Myocyte (in vitro differentiated cells): ENCODE measurements around the gene ATL2. TPM values are rescaled to one million over a fixed set of nuclear protein-coding genes. Genes with fewer than 3 reads are reported as not detected.
"Not testable (repeated sequence)": the region's sequence is repeated elsewhere in the genome, so short reads cannot be mapped to it uniquely, and the experiment has no call there.

Source experiments
- DNase-seq: peaks from one replicate; pipeline ENCODE4 v3.0.0-alpha.2; 2012; ENCODE audit warnings: low read depth
- total RNA-seq: library from RNA; depleted of rRNA; stranded (reverse); fragments of >200 nt; gene quantifications from 2 replicates; pipeline ENCODE4 v1.2.3, GENCODE V29; 2014

ATL2 gene
- total RNA-seq, 1 donor from 2014 or later, result 110 TPM

DNA sequence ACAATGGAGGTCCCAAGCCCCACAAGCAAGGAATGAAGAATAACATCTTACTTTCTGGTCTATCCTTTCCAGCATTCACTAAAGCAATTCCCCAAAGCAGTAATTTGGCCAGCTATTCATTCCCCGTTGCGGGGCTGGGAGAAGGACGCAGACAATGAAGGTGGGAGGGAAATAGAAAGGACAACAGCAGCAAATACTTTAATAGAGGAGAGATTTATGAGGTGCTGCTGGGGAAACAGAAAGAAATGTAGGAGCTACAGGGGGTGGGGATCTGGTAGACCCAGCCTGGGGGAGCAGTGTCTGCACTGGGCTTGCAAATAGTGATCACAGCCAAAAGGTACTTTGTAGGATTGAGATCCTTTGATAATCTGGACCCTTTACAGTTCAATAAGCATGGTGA lies 13.9 kb upstream of the ATL2 start:
- no peak for DNase-seq

DNA sequence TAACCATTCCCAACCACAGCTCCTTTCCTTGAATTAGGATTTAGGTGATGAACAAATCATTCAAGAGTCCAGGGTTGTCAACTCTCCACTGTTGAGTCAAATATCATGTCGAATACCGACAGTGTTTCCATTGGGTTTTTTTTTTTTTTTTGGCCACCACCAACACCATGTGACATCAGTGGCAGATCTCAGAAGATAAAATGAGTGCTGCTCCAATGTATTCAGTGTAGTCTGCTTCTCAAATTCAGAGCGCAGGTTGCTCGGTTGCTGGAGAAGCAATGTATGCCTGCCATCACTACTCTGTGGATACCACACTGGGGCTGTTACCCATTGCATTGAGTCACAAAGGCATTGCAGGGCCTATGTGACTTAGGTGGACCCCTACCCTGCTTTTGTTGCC lies 10.8 kb upstream of the ATL2 start:
- DNase-seq, result no peak

DNA sequence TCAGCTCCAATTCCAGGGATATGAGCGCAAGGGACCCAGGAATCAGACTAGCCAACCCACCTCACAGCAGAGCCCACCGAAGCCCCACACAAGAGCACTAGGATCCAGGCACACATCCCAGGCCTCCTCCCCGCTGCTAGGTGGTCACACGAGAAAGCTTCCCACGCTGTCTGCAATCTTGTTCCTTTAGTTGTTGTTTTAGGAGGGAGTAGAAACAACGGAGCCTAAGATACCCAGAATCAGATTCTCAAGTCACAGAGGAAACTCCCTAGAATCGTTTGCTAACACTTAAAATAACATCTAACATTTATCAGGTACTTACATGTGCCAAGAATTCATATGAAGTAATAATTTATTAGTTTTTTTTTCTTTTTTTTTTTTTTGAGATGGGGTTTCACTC lies 9.7 kb upstream of the ATL2 start:
- DNase-seq, result no peak

DNA sequence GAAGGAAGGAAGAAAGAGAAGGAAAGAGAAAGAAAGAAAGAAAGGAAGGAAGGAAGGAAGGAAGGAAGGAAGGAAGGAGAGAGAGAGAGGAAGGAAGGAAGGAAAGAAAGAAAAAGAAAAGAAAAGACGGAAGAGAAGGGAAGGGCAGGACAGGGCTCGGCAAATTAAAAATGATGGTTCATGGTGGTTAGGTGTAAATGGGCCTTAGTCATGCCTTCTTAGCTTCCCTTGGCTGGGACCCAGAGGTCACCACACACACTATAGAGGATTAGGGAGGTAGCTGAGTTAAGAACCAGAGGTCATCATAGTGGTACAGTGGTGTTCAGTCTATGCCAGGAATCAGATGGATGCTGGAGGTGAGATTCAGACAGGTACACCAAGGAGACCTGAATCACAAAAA lies 9.3 kb upstream of the ATL2 start:
- no peak for DNase-seq

DNA sequence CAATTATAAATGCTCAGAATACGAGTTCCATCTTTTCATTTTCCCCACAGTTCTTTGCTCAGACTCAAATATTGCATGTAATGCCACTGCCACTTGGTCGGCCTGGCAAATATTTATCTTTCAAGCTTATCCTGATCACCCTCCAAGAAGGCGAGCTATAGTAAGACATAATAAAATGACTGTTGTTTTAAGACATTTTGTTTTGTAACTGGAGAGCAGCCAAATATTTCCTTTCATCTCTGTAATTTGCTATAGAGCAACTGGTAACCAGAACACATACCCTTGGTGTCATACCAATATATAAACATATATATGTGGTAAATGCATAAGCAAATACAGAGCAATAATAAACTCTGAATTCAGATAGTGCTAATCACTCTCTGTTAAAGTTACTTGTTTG lies 7.3 kb upstream of the ATL2 start:
- DNase-seq, result no peak

DNA sequence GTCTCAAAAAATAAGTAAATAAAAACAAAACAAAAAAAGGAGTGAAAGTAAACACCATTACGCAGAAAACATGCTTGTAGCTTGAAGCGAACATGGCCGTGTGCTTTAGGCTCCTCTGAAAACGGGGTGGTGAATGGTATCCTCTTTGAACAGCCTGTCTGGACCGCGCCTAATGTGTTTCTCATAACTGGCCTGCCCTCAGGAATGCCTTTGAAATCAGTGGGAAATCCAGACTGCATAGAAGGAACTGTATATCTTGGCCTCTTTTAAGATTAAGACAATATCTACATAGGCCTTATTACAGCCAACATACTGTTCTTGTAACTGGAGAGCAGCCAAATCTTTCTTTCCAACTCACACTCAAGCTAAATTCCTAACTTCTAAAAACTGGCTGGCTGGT lies 6.7 kb upstream of the ATL2 start:
- not testable (repeated sequence) for DNase-seq

DNA sequence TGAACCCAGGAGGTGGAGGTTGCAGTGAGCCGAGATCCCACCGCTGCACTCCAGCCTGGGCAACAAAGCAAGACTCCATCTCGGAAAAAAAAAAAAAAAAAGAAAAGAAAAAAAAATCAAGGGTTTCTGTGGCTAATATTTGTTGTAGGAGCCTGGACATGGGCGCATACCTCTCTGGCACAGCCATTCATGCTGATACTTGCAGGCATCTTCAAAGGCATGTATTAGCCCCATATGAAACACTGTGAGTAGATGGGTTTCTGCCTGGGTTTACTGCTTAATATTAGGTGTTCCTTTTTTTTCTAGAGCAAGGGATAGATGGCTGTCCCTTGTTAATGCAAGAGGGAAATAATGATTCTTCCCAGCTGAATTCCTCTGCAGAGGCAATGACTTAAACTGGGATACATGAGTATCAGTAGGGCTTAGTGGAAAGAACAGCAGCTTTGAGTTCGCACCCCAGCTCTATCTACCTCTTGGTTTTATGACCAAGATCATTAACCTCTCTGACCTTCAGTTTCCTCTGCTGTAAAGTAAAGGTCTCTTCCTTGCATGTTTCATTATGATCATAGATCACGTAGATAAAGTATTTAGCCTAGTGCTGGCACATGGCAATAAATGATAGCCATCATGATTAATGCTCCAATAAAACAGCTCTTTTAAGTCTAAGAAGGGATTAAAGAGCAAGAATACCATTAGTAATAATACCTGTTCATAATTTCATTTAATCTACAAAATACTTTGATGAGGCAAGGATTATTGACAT lies 4.5 kb upstream of the ATL2 start:
- no peak for DNase-seq

DNA sequence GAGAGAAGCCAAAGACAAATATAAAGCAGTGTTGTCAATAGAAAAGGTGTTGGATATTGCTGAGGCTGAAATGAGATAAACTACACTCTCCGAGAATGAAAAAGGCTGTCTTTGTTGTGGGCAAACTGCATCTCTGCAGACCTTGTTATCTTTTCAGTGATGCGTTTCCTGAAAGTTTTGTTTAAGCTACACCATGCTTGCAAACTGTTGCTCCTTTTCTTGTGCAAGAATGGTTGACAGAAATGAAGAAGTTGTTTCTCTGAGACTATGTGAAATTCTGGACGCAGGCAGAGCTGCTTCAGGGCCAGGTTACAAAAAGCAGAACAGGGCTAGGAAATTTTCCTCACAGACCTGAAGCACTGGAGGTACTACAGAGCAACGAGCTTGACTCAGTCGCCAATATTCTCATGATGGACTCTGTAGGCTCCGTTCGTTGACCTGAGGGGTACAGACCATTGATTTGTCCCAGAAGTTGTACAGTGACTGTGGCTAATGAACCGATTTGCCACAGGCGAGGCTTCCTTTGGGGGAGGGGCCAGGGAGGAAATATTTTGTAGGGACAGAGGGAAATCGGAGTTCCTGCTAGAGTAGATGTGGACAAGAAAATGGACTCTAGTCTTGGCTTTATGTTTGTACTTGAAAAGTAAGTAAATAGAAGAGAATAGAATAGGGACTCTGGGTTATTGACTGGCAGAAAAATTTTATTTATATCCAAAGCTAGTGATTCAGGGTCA lies 3.5 kb upstream of the ATL2 start:
- no peak for DNase-seq

DNA sequence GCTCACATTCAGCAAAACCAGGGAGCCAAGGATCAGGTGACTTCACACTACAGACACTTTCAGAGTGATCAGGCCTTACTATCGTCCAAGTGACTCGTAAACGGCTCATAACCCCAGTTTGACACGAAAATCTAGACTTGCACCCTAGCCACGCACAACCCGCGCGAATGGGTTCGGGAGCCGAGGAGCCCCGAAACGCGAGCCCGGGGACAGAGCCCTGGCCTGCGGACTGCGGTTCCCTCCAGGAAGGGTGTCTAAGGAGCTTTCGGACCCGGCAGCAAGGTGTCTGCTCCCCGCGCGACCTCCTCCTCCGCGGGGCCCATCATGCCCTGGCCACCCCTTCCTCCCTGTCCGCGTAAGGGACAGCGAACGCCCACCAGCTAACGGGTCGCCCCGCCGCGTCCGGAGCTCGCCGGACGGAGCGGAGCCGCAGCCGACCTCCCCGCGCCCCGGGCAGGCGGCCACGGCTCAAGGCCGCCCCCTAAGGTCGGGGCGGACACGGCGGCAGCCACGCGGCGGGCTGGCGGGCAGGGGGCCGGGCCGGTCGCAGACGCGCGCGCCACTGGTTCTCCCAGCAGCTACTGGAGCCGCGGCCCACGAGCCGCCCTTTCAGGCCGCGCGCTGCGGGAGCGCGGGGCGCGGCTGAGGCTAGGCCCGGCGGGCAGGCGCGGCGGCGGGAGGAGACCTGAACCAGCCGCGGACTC lies 575 bp downstream of the ATL2 start:
- peak; percentile 75 for DNase-seq

DNA sequence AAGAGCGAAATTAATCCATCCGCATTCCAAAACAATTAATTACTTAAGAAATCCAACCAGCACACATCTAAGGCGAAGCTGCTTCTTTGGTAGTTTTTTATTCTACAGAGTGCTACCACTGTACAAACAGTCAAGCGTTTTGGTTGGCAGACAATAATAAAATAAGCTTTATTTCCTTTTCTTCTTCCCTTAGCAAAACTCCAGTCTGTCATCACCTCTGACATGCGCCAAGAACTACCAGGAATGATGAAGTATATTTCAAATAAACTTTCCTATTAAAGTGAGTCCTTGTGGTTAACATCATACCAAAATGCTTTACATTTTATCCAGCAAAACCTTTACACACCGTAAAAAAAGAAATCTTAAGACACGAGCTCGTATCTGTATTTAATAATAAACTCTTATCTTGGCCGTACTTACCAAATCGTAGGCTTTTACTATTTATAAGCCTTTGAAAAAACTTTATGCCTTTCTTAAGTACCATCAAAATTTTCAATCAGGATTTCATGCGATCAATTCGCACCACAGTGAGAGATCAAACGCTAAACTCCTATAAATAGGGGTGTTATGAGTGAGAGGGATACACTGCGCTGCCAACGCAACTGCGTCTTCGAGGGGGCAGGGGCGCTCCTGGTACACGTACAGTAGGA lies 1.3 kb downstream of the ATL2 start:
- no peak for DNase-seq

DNA sequence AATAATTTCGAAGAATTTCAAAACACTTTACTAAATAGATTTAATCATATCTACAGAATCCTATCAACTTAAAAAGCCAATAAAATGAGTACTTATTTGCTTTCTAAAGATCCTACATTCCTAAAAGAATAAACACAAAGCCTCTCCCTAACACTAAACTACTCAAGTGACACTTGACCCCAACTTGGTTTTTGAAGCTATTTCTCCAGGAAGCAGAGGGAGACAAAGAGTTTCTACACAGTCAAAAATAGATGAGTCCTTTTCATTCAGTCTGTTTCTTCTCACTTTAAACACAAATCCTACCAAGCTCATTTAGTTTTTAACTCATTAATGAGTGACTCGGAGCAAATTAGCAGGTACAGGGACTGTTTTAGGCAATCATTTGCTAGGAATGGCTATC lies 2.1 kb downstream of the ATL2 start:
- DNase-seq, result peak; percentile 27

DNA sequence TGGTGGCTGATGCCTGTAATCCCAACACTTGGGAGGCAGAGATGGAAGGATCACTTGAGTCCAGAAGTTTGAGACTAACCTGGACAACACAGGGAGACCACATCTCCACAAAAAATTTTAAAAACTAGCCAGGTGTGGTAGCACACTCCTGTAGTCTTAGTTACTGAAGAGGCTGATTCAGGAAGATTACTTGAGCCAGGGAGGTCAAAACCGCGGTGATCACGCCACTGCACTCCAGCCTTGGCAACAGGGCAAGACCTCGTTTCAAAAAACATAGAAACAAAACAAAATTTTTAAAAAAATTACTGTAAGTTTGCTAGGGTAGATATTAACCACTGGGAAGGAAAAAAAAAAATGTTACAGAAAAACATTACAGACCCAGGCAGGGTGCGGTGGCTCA lies 5.8 kb downstream of the ATL2 start:
- DNase-seq, result no peak

DNA sequence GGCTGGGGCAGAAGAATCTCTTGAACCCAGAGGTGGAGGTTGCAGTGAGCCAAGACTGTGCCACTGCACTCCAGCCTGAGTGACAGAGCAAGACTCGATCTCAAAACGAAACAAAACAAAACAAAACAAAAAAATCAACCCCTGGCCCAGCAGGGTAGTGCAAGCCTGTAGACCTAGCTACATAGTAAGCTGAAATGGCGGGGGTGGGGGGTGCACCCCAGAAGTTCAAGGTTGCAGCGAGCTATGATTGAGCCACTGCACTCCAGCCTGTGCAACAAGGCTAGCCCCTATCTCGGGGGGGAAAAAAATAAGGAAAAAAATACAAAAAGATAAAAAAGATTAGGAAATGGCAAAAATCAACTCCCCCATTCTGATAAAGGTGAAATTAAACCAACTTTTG lies 6.4 kb downstream of the ATL2 start:
- no peak for DNase-seq

DNA sequence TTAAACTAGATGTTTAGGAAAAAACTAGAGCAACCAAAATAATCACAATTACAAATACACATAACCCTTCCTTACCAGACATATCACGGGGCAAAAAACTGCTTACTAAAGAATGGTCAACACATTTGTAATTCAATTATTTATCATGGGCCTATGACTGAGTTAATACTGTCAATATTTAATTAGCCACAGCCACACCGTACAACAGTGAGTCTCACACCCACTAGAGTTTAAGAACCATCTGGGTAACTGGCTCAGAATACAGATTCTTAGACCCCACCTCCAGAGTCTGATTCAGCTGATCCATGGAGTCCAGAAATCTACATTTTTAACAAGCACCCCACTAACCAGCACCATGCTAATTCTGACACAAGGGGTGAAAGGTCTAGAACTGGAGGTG lies 14.8 kb downstream of the ATL2 start:
- DNase-seq, result no peak

DNA sequence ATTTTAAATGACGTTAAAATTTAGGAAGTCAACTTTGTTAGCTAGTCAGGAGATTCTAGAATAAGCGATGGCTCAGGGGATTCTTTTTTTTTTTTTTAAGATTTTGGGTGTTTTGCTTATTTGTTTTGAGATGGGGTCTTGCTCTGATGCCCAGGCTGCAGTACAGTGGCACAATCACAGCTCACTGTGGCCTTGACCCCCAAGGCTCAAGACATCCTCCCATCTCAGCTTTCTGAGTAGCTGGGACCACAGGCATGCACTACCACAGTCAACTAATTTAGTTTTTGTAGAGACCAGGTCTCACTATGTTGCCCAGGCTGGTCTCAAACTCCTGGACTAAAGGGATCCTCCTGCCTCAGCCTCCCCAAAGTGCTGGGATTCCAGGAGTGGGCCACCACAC lies 16.9 kb downstream of the ATL2 start:
- no peak for DNase-seq

DNA sequence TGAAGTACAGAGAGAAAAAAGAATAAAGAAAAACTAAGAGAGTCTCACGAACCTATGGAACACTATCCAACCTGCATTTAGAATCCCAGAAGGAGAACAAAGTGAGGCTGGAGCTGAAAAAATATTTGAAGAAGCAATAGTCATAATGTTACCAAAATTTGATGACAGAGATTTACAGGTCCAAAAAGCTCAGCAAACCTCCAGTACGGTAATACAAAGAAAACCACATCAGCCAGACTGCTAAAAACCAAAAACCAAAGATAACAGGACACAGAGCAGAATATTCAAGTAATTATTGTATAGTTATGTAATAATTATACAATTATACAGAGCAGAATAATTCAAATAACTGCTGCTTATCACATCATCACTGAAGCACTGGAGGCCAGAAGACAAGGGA lies 23.7 kb downstream of the ATL2 start:
- DNase-seq, result no peak

DNA sequence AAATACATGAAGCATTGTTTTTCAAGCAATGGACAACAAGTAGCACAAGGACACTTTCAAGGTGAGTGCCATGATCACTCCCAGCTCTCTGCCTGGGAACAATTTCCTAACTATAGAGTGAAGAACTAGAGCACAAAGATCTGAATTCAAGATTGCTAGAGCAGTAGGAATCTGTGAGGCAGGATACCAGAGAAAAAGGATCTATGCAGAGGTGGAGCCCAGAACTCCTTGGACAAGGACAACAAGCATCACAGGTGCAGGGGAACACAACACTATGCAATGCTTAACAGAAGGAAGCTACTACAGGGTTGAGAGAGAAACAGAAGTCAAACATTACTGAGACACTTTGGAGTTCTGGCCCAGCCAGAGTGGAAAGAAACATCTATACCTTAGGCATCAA lies 24.7 kb downstream of the ATL2 start:
- no peak for DNase-seq

DNA sequence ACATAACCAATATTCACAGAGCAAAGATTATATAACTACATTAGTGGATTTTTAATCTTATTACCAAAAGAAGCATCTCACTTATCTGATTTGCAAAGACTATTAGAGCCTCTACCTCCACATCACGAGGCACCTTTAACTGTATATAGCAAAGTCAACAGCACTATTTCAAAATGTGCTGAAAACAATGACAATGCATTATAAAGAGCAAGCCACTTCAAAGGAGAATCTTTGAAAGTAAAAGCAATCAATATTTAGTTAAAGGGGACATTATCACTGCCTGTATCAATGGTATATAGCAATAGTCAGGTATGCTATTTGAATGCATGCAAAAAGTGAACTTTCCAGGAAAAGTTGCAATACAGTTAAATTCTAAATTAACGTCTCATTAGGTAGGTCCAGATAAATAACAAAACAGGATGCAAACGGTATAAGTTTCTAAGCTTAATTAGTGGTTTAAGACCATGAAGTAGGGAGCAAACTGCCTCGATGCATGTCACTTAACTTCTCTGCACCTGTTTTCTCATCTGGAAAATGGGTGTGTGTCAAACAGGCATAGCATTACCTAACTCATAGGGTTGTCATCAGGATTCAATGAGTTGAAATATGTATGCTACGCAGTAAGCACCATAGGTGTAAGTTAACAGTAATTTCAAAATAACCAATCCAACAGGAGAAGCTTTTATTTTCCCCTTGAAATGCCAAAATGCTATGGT lies 31.6 kb downstream of the ATL2 start:
- DNase-seq, result no peak

DNA sequence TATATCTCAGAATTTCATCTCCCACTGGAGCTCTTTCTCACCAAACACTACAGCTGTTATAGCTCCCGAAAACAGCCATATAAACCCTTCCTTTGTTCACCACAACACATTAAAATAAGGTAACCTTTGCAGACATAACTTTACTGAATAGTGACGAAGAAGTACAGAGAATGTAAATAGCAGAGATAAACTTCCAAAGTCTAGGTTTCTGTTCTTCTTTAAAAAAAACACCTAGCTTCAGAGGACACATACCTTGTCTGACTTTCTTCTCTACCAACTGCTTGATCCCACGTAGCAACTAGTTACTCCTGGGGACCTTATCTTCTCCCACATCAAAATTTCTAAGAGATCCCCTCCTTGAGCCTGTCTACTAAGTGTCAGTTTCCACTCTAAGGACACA lies 32.3 kb downstream of the ATL2 start:
- no peak for DNase-seq

DNA sequence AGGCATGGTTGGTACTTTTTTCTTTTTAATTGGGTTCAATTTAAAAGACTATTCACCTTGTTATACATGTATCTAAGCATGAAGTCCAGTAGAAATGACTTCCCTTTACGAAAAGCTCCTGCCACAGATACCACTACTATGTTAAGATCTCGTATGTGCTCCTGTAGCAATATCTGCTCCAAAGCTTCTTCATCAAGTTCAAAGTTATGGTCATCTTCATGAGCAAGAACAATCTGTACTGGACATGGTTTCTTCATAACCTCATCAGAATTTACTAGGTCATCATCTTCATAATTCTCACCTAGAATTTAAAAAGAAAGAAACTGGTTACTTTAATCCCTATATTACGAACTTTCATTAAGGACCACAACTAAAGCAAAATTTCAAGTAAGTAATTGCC lies 33.9 kb downstream of the ATL2 start:
- DNase-seq, result no peak

DNA sequence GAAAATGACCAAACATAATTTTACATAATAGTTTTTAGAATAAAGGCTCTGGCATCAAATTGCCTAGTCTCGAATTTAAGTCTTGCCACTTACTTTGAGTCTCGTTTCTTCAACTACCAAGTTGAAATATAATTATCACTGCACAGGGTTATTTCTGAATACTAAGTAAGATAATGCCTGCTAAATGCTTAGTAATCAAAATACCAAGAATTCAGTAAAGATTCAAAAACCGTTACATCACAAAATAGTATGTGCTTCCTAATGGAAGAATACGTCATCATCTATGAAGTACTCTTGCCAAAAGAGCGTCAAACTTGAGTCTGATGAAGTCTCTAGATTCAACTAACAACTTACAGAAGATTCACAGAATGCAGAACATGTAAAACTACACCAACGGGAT lies 40.5 kb downstream of the ATL2 start:
- DNase-seq, result no peak
